Activated CD8-positive, alpha-beta memory T cell treated with anti-CD3 and anti-CD28 coated beads for 36 hours (primary cell): ENCODE data around the gene CHN1. TPM values are rescaled to one million over a fixed set of nuclear protein-coding genes. Genes with fewer than 3 reads are reported as not detected.

ENCODE experiments used
- CTCF ChIA-PET: fragments of 350-600 bp; sonication (Branson Sonifier 250); formaldehyde crosslinking; loops from one replicate; lab custom pipeline; 2021; ENCODE audit warnings: antibody characterized with exemption; lab: Charles Lee
- POLR2A ChIA-PET: fragments of 350-600 bp; sonication (Branson Sonifier 250); formaldehyde crosslinking; loops from one replicate; lab custom pipeline; 2021; ENCODE audit warnings: antibody characterized with exemption; lab: Charles Lee
- total RNA-seq, 2 experiments: library from RNA; stranded (reverse); gene quantifications; one replicate each; pipeline ENCODE4 v1.2.3, GENCODE V29; 2021

CHN1 gene
- total RNA-seq, 2 experiments from 2014 or later, result 16.6 to 17.3 TPM

GRCh38 chr2:174764280-174765255 lies 240.6 kb downstream of the CHN1 start, which contains the start of gene CHRNA1:
Gene CHRNA1 (minus strand): TSS chr2:174764472. CDS start chr2:174764394, 78 bp downstream.
- CTCF ChIA-PET, result interaction anchor here (1.1 kb wide), 1 partner anchor 34 kb away, joined by 3 read pairs; no protein-coding TSS in a partner anchor

GRCh38 chr2:174763780-174764179 lies 241.4 kb downstream of the CHN1 start:
- POLR2A ChIA-PET, result no interaction called here

More at GRCh38 chr2:174764280-174765255, 240.6 kb downstream of the CHN1 start, which contains the start of gene CHRNA1:
- POLR2A ChIA-PET, result no interaction called here

DNA sequence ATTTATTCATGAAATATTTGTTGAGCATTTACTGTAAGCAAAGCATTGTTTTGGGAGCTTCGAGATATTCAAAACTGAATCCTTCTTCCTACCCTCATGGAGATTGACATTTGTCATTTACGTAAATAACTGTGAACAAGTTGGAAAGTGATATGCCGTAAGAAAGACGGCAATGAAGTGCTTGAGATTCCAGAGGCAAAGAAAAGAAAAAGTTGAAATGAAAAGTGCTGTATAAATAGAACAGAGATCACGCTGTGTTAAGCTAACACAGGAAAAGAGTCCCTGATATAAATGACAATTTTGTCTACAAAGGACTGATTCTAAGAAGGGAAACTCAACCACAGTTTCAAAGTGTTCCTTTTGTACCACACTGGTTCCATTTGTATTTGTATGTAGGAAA lies 242.7 kb downstream of the CHN1 start:
- ChIA-PET POLR2A (no interaction called here), CTCF (interaction anchor here (1.6 kb wide), 1 partner anchor 63 kb away, joined by 3 read pairs; no protein-coding TSS in a partner anchor)

More at GRCh38 chr2:174763780-174764179, 241.4 kb downstream of the CHN1 start:
- CTCF ChIA-PET, result no interaction called here

- CTCF ChIA-PET, result interaction anchor here (1.6 kb wide), 1 partner anchor 62 kb away, joined by 3 read pairs; no protein-coding TSS in a partner anchor
- POLR2A ChIA-PET, result no interaction called here
These were observed 243.3 kb downstream of the CHN1 start for GRCh38 chr2:174761837-174762236.

DNA sequence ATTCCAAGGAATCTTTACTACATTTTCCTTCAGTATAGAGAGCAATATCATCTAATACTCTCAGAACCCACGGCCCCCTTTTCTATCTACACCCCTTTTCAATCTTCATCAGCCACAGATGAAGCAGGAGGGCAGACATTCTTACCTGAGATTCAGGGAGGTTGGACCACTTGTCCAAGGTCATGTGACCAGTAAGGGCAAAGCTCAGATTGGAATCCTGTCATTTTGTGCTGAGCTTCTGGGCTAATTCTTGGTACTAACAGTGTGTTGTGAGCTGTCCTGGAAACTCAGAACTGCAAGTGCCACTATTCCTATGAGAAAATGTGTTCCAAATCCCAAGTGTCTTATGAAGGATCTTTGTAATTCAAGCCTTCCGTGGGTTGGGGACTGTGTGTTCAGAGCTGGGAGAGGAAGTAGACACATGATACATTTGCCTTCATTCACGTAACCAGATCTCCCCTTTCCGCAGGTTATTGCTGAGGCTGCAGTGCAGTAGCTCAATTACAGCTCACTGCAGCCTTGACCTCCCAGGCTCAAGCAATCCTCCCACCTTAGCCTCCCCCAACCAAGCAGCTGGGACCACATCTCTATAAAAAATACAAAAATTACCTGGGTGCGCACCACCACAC lies 244.2 kb downstream of the CHN1 start:
- POLR2A ChIA-PET, result no interaction called here
- CTCF ChIA-PET, result interaction anchor here (1.6 kb wide), 1 partner anchor 61 kb away, joined by 3 read pairs; no protein-coding TSS in a partner anchor

DNA sequence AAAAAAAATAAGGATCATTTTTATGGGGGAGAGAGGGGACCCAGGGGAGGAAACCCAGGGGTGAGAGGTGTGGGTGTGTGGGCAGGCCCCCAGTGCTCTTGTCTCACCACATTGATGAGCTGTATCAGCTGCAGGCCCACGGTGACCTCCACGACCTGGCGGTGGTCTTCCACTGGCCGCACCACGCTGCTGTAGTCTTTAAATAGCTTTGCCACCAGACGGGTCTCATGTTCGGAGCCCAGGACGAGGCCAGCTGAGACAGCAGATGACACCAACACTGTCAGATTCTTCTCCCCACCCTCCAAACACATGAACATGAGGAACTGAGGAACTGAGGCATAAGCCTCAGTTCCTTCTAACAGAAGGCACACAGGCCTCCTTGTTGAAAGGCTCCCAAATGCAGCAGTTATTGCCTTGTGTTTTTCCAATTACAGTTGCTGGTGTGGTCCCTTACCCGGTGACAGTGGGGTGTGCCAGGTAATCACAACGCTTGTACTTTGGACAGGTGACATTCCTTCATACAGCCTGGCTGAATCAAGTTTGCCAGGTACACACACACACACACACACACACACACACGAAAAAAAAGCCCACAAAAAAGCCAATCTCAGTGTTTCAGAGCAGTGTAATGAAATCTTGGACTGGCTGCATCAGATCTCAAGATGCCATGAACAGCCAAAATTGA lies 245.7 kb downstream of the CHN1 start:
- ChIA-PET POLR2A (no interaction called here), CTCF (interaction anchor here (1.5 kb wide), 1 partner anchor 10 kb away, joined by 5 read pairs; no protein-coding TSS in a partner anchor)

DNA sequence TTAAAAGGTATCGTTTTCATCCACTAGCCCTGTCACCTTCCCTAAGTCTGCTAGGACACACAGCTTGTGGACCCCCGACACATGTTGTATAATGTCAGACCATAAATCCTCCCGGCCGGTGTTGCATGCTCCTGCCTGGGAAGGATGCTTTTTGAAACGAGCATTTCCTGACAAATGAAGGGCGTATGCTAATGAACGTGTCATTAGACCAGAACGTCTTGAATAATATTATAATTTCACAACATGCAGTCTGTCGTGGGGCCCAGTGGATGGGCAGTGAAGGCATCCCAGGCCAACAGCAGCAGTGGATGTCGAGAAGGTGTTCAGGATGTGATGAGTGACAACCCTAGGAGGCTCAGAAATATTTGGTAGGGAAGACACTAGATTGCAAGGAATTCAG lies 248.4 kb downstream of the CHN1 start:
- POLR2A ChIA-PET, result no interaction called here
- CTCF ChIA-PET, result no interaction called here

DNA sequence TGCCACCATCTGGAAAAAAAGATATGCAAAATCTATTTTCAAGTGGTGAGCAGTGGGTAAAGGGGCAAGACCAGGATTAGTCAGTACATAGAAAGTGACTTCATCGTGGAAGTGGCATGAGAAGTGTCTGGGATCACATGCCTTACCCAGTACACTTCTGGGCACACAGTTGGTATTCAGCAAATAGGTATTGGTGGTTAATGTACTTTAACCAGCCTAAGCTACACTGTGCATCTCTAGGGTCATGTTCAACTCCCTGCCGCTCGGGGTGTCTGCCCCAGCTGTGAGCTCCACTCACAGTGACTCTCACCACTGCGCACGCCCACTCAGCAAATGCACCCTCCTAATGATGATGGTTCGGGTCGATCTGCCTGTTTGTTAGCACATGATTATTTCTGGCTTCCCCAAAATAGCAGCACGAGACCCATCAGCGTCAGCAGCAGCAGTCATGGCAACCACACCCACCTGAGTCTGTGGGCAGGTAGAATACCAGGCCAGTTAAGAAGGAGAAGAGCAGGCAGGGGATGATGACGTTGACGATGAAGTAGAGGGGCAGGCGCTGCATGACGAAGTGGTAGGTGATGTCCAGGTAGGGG lies 252.0 kb downstream of the CHN1 start:
- ChIA-PET POLR2A (interaction anchor here (0.6 to 0.7 kb wide), 2 partner anchors 20 to 266 kb away, joined by 3 to 4 read pairs; partner anchors contain the start of gene GPR155), CTCF (interaction anchor here (0.7 to 2.7 kb wide), 5 partner anchors 18 to 56 kb away, joined by 3 to 7 read pairs (median 4); no protein-coding TSS in a partner anchor)

DNA sequence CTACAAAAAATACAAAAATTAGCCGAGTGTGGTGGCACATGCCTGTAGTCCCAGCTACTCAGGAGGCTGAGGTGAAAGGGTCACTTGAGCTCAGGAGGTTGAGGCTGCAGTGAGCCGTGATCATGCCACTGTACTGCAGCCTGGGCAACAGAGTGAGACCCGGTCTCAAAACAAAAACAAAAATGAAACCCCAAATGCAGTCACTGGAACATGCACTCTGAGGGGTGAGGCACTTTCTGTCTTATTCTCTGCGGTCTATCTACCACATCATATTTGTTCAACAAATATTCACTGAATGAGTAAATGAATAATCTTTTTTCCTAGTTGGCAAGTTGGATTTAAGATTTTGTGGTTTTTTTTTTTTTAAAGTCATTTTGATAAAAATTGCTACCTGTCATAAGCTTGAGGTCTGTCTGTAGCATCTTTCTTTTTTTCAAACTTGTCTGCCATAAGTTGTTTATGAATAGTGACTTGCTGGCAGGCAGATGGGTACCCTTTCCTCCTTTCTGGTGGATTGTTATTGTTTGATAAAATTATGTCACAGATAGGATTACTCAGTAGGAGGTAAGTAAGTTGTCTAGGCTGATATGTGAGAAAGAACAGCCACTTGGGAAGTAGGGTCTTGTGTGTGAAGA lies 252.7 kb downstream of the CHN1 start:
- ChIA-PET POLR2A (interaction anchor here (0.6 to 0.7 kb wide), 2 partner anchors 21 to 266 kb away, joined by 3 to 4 read pairs; partner anchors contain the start of gene GPR155), CTCF (interaction anchor here (0.8 to 2.7 kb wide), 3 partner anchors 28 to 55 kb away, joined by 3 to 7 read pairs (median 4); no protein-coding TSS in a partner anchor)

DNA sequence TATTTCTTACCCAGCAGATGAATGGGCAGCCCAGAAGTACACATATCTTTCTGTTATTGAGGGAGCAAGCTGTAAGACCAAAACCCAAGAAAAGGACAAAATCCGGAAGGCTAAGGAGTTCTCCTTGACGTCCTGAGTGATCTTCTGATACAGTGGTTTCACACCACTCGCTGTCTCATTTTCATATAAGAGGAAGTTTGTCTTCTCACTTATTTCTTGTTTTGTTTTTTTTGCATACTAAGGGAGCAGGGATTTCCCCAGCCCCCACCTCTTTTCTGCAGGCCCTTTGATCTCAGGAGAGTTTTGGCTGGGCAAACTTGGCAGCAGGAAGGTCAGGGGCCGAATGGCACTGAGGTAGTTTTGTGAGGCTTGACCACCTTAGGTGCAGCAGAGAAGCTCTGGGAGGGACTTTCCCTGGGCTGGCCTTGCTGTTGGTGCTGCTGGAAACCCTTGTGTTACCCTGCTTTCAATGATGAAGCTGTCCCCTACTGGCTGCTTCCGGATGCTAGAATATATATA lies 254.2 kb downstream of the CHN1 start:
- POLR2A ChIA-PET, result interaction anchor here (1.4 kb wide), 1 partner anchor 85 kb away, joined by 3 read pairs; no protein-coding TSS in a partner anchor
- CTCF ChIA-PET, result interaction anchor here (0.6 to 4.2 kb wide), 3 partner anchors 44 to 239 kb away, joined by 3 to 26 read pairs (median 3); no protein-coding TSS in a partner anchor

DNA sequence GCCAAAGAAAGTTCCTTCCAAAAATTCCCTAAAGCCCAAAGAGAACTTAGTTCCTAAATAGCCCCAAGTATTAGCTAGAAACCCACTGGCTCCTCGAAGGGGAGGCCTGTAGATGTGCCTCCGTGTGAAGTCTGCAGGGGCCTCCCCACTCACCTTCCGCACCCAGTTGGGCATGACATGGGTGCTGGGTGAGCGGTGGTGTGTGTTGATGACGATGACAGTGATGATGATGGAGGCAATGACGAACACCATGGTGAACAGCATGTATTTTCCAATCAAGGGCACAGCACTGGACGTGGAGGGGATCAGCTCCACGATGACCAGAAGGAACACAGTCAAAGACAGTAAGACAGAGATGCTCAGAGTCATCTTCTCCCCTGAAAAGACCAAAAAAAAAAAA lies 255.4 kb downstream of the CHN1 start:
- CTCF ChIA-PET, result interaction anchor here (0.8 to 4.2 kb wide), 18 partner anchors 9 to 287 kb away, joined by 3 to 26 read pairs (median 4); partner anchors contain the start of gene CHN1
- POLR2A ChIA-PET, result no interaction called here

DNA sequence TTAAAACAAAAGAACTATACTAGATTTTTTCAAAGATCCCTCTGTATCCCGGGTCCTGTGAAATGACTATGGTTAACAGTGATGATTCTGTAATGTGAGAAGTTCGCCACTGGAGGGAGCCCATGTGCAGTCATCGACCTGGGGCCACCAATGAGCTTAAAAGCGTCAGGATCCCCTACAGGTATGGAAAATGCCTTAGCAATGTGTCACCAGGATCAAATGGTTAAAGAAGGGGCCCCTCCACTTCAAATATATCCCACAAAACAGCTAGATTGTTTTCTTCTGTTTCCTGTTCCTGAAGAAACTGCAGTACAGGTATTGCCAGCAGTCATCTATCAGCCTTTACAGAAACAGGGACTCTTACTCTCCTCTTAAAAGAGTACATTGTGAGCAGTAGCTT lies 256.2 kb downstream of the CHN1 start:
- POLR2A ChIA-PET, result no interaction called here
- CTCF ChIA-PET, result interaction anchor here (0.6 to 4.2 kb wide), 27 partner anchors 10 to 483 kb away, joined by 3 to 26 read pairs (median 4); partner anchors contain the start of gene CHN1

Other genes starting within 250 kb of the CHN1 start
- not detected for gene CHRNA1, start 240.9 kb downstream of the CHN1 start, total RNA-seq
- gene ATF2, start 162.8 kb upstream of the CHN1 start, total RNA-seq, result 10 to 100 TPM; 49.8 to 52.4 TPM
- gene ATP5MC3, start 176.3 kb upstream of the CHN1 start, total RNA-seq, result 100 to 1,000 TPM; 458 to 462 TPM